ENCODE results near the gene WDR18. TPM values are rescaled to one million over a fixed set of nuclear protein-coding genes. Genes with fewer than 3 reads are reported as not detected.

WDR18 gene
- total and polyA plus RNA-seq, 2 of the 8 experiments (the other 6 are each of a cell fraction or from before 2014, with no cell fraction given) = 87.7 to 177 TPM

DNA sequence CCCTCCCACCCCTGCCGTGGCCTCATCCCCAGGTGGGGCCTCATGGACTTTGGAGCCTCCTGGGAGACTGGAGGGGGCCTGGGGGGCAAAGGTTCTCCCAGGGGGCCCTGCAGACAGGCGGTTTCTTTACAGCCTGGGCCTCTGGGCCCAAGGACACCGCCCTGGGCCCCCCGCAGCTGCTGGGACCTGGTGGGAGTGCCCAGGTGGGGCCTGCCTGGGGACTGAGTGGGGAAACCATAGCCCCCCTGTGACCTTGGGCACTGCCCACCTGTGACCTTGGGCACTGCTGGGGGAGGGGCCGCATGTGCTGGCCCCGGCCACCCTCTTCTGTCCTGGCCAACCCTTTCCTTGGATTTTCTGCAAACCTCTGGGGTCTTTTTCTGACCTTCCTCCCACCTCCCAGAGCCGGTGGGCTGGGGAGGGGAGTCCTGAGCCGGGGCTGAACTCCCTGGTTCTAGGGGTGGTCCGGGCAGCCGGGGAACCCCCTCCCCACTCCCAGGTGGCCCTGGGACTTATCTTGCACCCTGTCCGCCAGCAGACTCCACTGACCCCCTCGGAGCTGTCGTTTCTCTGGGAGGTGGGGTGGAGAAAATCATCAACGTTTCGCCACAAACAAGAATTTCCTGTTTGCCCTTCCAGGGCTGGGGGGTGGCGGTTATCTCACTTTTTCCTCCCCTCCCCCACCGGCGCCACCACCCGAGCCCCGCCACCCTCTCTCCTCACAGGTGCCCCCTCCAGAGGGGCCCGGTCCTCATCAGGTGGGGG, 31.3 kb upstream of the WDR18 start:
- H2BK12ac ChIP-seq (ENCODE audit: low read depth, low read length) = no peak overlapping the region
- peaks cover 0 to 3% of the 10 kb centered on the region in 2 experiments for H4K20me1 ChIP-seq (replicated peaks in 1 of 2; ENCODE audit: control insufficient read depth in 1 of 2, insufficient read depth in 2 of 2, low read length in 2 of 2)
- H3K23ac ChIP-seq (ENCODE audit: insufficient read length) = no peak overlapping the region
- no peaks in the 10 kb centered on the region; the same call in 1 of the 2 replicates for H3K23me2 ChIP-seq (ENCODE audit: low read depth, low read length)
- DNase-seq (ENCODE audit: low read depth in 1 of 2, low spot score in 2 of 2) = no peak
- no peak overlapping the region; a peak in 2 of 7 replicates for H3K9ac ChIP-seq (replicated peaks in 1 of 4; ENCODE audit: extremely low read depth in 1 of 4, low read depth in 3 of 4, low read length in 3 of 4)
- FAIRE-seq = no peak
- H2BK20ac ChIP-seq (ENCODE audit: low read length) = no peak overlapping the region
- peak overlapping the region; percentile 71 for H4K5ac ChIP-seq (ENCODE audit: insufficient read length, low read depth, low read length)
- H3K4ac ChIP-seq (replicated peaks; ENCODE audit: insufficient read length, low read depth, low read length) = peak overlapping the region; percentile 67
- H3K4me3 ChIP-seq (ENCODE audit: extremely low read depth in 1 of 4, insufficient read depth in 2 of 4, low read depth in 3 of 4, low read length in 4 of 4) = peak overlapping the region in 3 of 4 experiments; percentile 2 to 51 (median 23); a peak in 4 of 8 replicates
- H3K18ac ChIP-seq (ENCODE audit: extremely low read depth, low read length) = peak overlapping the region; percentile 71
- POLR2A ChIA-PET (ENCODE audit: partially characterized antibody) = interaction anchor here (0.7 to 1.9 kb wide), 8 partner anchors 9 to 316 kb away, joined by 3 to 8 read pairs (median 3); partner anchors contain the start of gene CIRBP
- no peaks in the 10 kb centered on the region for H3K9me3 ChIP-seq (ENCODE audit: insufficient read depth in 2 of 2, low read depth in 1 of 2, low read length in 1 of 2)
- H2AK5ac ChIP-seq (ENCODE audit: low read depth, low read length) = no peak overlapping the region; the same call in 1 of the 2 replicates
- peaks cover 5 to 46% (median 23%) of the 10 kb centered on the region in 4 experiments for H3K4me1 ChIP-seq (replicated peaks in 1 of 4; ENCODE audit: control insufficient read depth in 3 of 4, insufficient read depth in 4 of 4, low read length in 3 of 4)
- H4K8ac ChIP-seq (ENCODE audit: extremely low read depth, insufficient read depth, low read length) = peak overlapping the region; percentile 9
- H4K91ac ChIP-seq (replicated peaks; ENCODE audit: insufficient read length, low read length) = no peak overlapping the region
- no peak overlapping the region for H2BK120ac ChIP-seq (replicated peaks; ENCODE audit: low read depth, low read length)
- CTCF ChIA-PET (ENCODE audit: partially characterized antibody) = interaction anchor here (0.8 to 1.6 kb wide), 3 partner anchors 9 to 18 kb away, joined by 3 to 11 read pairs (median 4); no protein-coding TSS in a partner anchor
- H2BK15ac ChIP-seq (ENCODE audit: low read length) = no peak overlapping the region
- TF ChIP-seq RBBP5 (IDR thresholded peaks at IDR 0.05; ENCODE audit: borderline replicate concordance, low read depth, low read length) (0 out of 2 replicates have a peak, but pooled peaks have one; percentile 17), ASH2L (IDR thresholded peaks at IDR 0.05; ENCODE audit: low read length) (peak; percentile 60), POLR2A (IDR thresholded peaks at IDR 0.05; ENCODE audit: control extremely low read depth in 1 of 2, low read depth in 2 of 2, low read length in 2 of 2) (no peak), SP1 (IDR thresholded peaks at IDR 0.05; ENCODE audit: low read depth, low read length) (peak; percentile 67; the same call in 1 of the 2 replicates)
- peak overlapping the region; percentile 44 for H3K56ac ChIP-seq (replicated peaks; ENCODE audit: insufficient read length, low read depth, low read length)
- 43% methylated on average over 12 of the region's 21 CpGs; no CpG with 5 or more reads in 1 of the 2 experiments for WGBS, 2 experiments (ENCODE audit: extremely low coverage in 1 of 2, insufficient coverage in 1 of 2, insufficient read length in 1 of 2, insufficient replicate concordance in 2 of 2, low coverage in 1 of 2, low lambda C conversion rate in 2 of 2, missing lambda C conversion rate in 1 of 2)
- H3K4me2 ChIP-seq (ENCODE audit: insufficient read depth in 1 of 2, low read depth in 2 of 2, low read length in 2 of 2) = peak overlapping the region; percentile 38 to 63
- H3K79me2 ChIP-seq (ENCODE audit: control insufficient read depth in 1 of 2, insufficient read depth in 2 of 2, low read length in 2 of 2) = peaks cover 0 to 26% of the 10 kb centered on the region in 2 experiments; a peak in 1 of 4 replicates
- H3K79me1 ChIP-seq (ENCODE audit: low read depth, low read length) = peaks cover 11% of the 10 kb centered on the region
- H3K27me3 ChIP-seq (replicated peaks in 1 of 4; ENCODE audit: control insufficient read depth in 3 of 4, extremely low read depth in 1 of 4, insufficient read depth in 3 of 4, low read length in 3 of 4) = no peaks in the 10 kb centered on the region
- peak overlapping the region; percentile 11; the same call in 1 of the 2 replicates for H3K27ac ChIP-seq (ENCODE audit: low read depth, low read length)
- peak overlapping the region; percentile 75; the same call in 1 of the 2 replicates for H2BK5ac ChIP-seq (ENCODE audit: low read depth, low read length)
- H3K14ac ChIP-seq (ENCODE audit: insufficient read length) = no peak overlapping the region
- peaks cover 0 to under 1% (median 0%) of the 10 kb centered on the region in 4 experiments; a peak in 1 of 8 replicates for H3K36me3 ChIP-seq (ENCODE audit: control insufficient read depth in 2 of 4, insufficient read depth in 4 of 4, low read length in 3 of 4)
- H2AFZ ChIP-seq (ENCODE audit: low read length) = no peak overlapping the region

Measured in H1 (cell line).